Measurements from ENCODE around the gene MGMT. TPM values are rescaled to one million over a fixed set of nuclear protein-coding genes. Genes with fewer than 3 reads are reported as not detected.

MGMT gene
- polyA plus RNA-seq, 1 donor = 13.9 TPM

- DNase-seq (ENCODE audit: low read depth) = no peak
Observed at GRCh38 chr10:129494740-129495139, 27.7 kb downstream of the MGMT start.

- DNase-seq (ENCODE audit: low read depth) = no peak
Observed at GRCh38 chr10:129495256-129495655, 28.2 kb downstream of the MGMT start.

- no peak for DNase-seq (ENCODE audit: low read depth)
Observed at GRCh38 chr10:129495698-129496097, 28.7 kb downstream of the MGMT start.

- no peak for DNase-seq (ENCODE audit: low read depth)
Observed at GRCh38 chr10:129497013-129497412, 30.0 kb downstream of the MGMT start.

GRCh38 chr10:129498680-129499079, 31.6 kb downstream of the MGMT start:
- no peak for DNase-seq (ENCODE audit: low read depth)

GRCh38 chr10:129500617-129501339, 33.7 kb downstream of the MGMT start:
- DNase-seq (ENCODE audit: low read depth) = no peak

GRCh38 chr10:129501652-129502436, 34.8 kb downstream of the MGMT start:
- no peak for DNase-seq (ENCODE audit: low read depth)

- DNase-seq (ENCODE audit: low read depth) = no peak
Observed at GRCh38 chr10:129502448-129502847, 35.4 kb downstream of the MGMT start.

- no peak for DNase-seq (ENCODE audit: low read depth)
Observed at GRCh38 chr10:129505500-129506075, 38.5 kb downstream of the MGMT start.

- DNase-seq (ENCODE audit: low read depth) = no peak
Observed at GRCh38 chr10:129506101-129506797, 39.2 kb downstream of the MGMT start.

- no peak for DNase-seq (ENCODE audit: low read depth)
Observed at GRCh38 chr10:129507216-129507889, 40.3 kb downstream of the MGMT start.

- DNase-seq (ENCODE audit: low read depth) = no peak
Observed at GRCh38 chr10:129509155-129509554, 42.1 kb downstream of the MGMT start.

GRCh38 chr10:129509835-129510234, 42.8 kb downstream of the MGMT start:
- DNase-seq (ENCODE audit: low read depth) = no peak

- DNase-seq (ENCODE audit: low read depth) = no peak
Observed at GRCh38 chr10:129511086-129511485, 44.0 kb downstream of the MGMT start.

GRCh38 chr10:129511758-129512157, 44.7 kb downstream of the MGMT start:
- DNase-seq (ENCODE audit: low read depth) = no peak

GRCh38 chr10:129513312-129513711, 46.3 kb downstream of the MGMT start:
- no peak for DNase-seq (ENCODE audit: low read depth)

- DNase-seq (ENCODE audit: low read depth) = no peak
Observed at GRCh38 chr10:129514568-129515451, 47.8 kb downstream of the MGMT start.

- no peak for DNase-seq (ENCODE audit: low read depth)
Observed at GRCh38 chr10:129516846-129517679, 50.0 kb downstream of the MGMT start.

GRCh38 chr10:129517680-129518057, 50.6 kb downstream of the MGMT start:
- DNase-seq (ENCODE audit: low read depth) = no peak

GRCh38 chr10:129518793-129519192, 51.8 kb downstream of the MGMT start:
- no peak for DNase-seq (ENCODE audit: low read depth)

Measured in forelimb muscle (tissue), 1 donor.